HL-60/S4 treated with retinoic acid at 250 ng/mL for 4 days and 3 days (cell line): ENCODE measurements around the gene ELMO3.

Experiments used
- in situ Hi-C: fragments of 300-500 bp; cut with MboI; formaldehyde crosslinking; loops from 2 replicates; pipeline ENCODE4 v1.7.0; 2022; ENCODE audit warnings: low sequenced_read_pairs

ELMO3 gene

DNA sequence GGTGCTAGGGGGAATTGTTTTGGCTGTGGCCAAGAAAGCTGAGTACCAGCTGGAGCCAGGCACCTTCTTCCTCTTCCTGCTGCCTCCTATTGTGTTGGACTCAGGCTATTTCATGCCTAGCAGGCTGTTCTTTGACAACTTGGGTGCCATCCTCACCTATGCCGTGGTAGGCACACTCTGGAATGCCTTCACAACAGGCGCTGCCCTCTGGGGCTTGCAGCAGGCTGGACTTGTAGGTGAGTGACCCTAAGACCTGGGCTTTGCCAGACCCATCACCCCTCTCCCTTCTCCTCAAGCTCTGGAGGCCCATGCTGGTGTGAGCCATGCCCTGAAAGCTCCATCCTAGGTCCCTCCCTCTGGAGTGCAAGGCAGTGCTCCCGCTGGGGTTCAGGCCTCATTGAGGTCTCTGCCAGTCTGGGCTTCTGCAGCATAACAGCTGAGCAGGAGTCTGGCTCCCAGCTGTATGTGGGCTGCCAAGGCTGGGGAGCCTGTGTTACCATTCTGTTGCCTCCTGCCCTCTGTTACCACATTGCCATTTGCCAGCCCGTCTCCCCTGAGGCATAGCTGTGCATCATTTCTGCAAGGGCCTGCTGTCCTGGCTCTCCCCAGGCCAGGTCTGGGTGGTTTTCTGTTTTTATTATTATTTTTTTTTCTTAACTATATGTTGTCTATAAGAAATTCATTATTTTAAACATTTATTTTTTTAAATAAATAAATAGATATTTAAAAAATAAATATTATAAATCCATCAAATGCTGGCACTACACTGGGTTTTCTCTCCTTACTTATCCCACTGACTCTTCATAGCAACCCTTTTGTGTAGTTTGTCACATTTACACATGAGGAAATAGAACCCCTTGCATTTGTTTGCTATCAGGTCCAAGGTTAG is 53.9 kb downstream of the ELMO3 start:
- in situ Hi-C loops, result no loop called here
